H1 (cell line): ENCODE data around the gene CNOT6. TPM values are rescaled to one million over a fixed set of nuclear protein-coding genes. Genes with fewer than 3 reads are reported as not detected.

Experiments used
- BRCA1 ChIP-seq: IDR thresholded peaks from 2 replicates; pipeline ENCODE4 v1.6.1; 2012; ENCODE audit warnings: low read depth, low read length, improper control_type of control experiment
- CBX5 ChIP-seq: fragments of 300-800, 300-1000 bp; sonication (generic); IDR thresholded peaks from 2 replicates; pipeline ENCODE4 v1.7.1; 2016; ENCODE audit warnings: antibody characterized with exemption, low read length, low read depth
- CBX8 ChIP-seq: fragments of 300-800, 300-1000 bp; sonication (generic); IDR thresholded peaks from 2 replicates; pipeline ENCODE4 v1.7.1; 2016; ENCODE audit warnings: low read depth, low read length, borderline replicate concordance
- EP300 ChIP-seq, 2 experiments: IDR thresholded peaks; 1 replicate in 1 of 2; 2 replicates in 1 of 2; pipeline ENCODE4 v1.6.1; 2011 to 2012; ENCODE audit warnings: low read depth in 2 of 2, low read length in 2 of 2, mild to moderate bottlenecking in 2 of 2, borderline replicate concordance in 1 of 2, inconsistent platforms in 1 of 2, moderate library complexity in 1 of 2
- EZH2 ChIP-seq: fragments of 200-600 bp; sonication (generic); IDR thresholded peaks from 2 replicates; pipeline ENCODE4 v1.7.1; 2012; ENCODE audit warnings: low read depth, mild to moderate bottlenecking, moderate library complexity, low read length, inconsistent platforms; ENCODE audit not compliant: severe bottlenecking
- GABPA ChIP-seq: IDR thresholded peaks from 2 replicates; pipeline ENCODE4 v1.6.1; 2011; ENCODE audit warnings: mild to moderate bottlenecking, low read length, moderate library complexity, borderline replicate concordance; ENCODE audit not compliant: insufficient read depth
- GTF2F1 ChIP-seq: IDR thresholded peaks from 2 replicates; pipeline ENCODE4 v1.6.1; 2012; ENCODE audit warnings: low read depth, low read length, improper control_type of control experiment, borderline replicate concordance
- KDM1A ChIP-seq: fragments of 200-600, 300-600 bp; sonication (generic); IDR thresholded peaks from 2 replicates; pipeline ENCODE4 v1.7.1; 2016; ENCODE audit warnings: mild to moderate bottlenecking, low read length, borderline replicate concordance
- KDM4A ChIP-seq: IDR thresholded peaks from one replicate; pipeline ENCODE4 v1.7.1; 2012; ENCODE audit warnings: low read depth, mild to moderate bottlenecking, moderate library complexity, low read length, inconsistent platforms; ENCODE audit not compliant: severe bottlenecking
- MAFK ChIP-seq: IDR thresholded peaks from 2 replicates; pipeline ENCODE4 v1.6.1; 2012; ENCODE audit warnings: low read depth, mild to moderate bottlenecking, improper control_type of control experiment, low read length
- NANOG ChIP-seq: IDR thresholded peaks from 2 replicates; pipeline ENCODE4 v1.6.1; 2011; ENCODE audit warnings: low read length, low read depth, mild to moderate bottlenecking, inconsistent platforms; ENCODE audit not compliant: insufficient read depth, poor library complexity, severe bottlenecking
- POLR2A ChIP-seq, 2 experiments: IDR thresholded peaks; 1 replicate in 1 of 2; 2 replicates in 1 of 2; pipeline ENCODE4 v1.6.1; 2011; ENCODE audit warnings: low read depth in 2 of 2, low read length in 2 of 2, mild to moderate bottlenecking in 2 of 2; ENCODE audit errors: control extremely low read depth in 1 of 2
- RAD21 ChIP-seq, 2 experiments: IDR thresholded peaks in 1 of 2; conservative IDR thresholded peaks in 1 of 2; 2 replicates each; pipeline ENCODE4 v1.6.1; 2011; ENCODE audit warnings: low read depth in 2 of 2, low read length in 2 of 2, improper control_type of control experiment in 1 of 2, inconsistent platforms in 1 of 2, mild to moderate bottlenecking in 1 of 2, moderate library complexity in 1 of 2
- RFX5 ChIP-seq: IDR thresholded peaks from 2 replicates; pipeline ENCODE4 v1.6.1; 2011; ENCODE audit warnings: low read depth, low read length, improper control_type of control experiment, borderline replicate concordance
- RXRA ChIP-seq: IDR thresholded peaks from 2 replicates; pipeline ENCODE4 v1.6.1; 2011; ENCODE audit warnings: low read depth, mild to moderate bottlenecking, low read length, moderate library complexity; ENCODE audit not compliant: insufficient read depth
- SIN3A ChIP-seq, 2 experiments: IDR thresholded peaks in 1 of 2; conservative IDR thresholded peaks in 1 of 2; 2 replicates each; pipeline ENCODE4 v1.6.1; 2011 to 2012; ENCODE audit warnings: low read length in 2 of 2, improper control_type of control experiment in 1 of 2, low read depth in 1 of 2, mild to moderate bottlenecking in 1 of 2
- TEAD4 ChIP-seq: IDR thresholded peaks from 2 replicates; pipeline ENCODE4 v1.6.1; 2012; ENCODE audit warnings: low read depth, low read length, inconsistent platforms, mixed read lengths
- ZNF274 ChIP-seq: IDR thresholded peaks from 2 replicates; pipeline ENCODE4 v1.7.0; 2012; ENCODE audit warnings: low read length, borderline replicate concordance; ENCODE audit errors: extremely low read depth
- polyA plus RNA-seq, 7 experiments: library from polyadenylated mRNA; depleted of rRNA in 3 of 7; stranded (reverse) in 5 of 7; unstranded in 2 of 7; fragments of >200 nt in 5 of 7; fragments of 200-250 nt in 2 of 7; gene quantifications; 1 replicate in 5 of 7; 2 replicates in 1 of 7; 4 replicates in 1 of 7; pipeline versions ENCODE4 v1.2.1 to v1.2.3, GENCODE V29; 2011 to 2013; ENCODE audit warnings: missing spikeins in 2 of 7, mixed read lengths in 2 of 7
- total RNA-seq: library from RNA; stranded (reverse); fragmentation: NEBNext Ultra II Directional; extraction: Animal tissue kit (Norgen Biotek cat#: 25700); gene quantifications from 2 replicates; pipeline ENCODE4 v1.2.1, GENCODE V29; 2021
- TF ChIP-seq, protein P1 (sequence below): IDR thresholded peaks from 2 replicates; pipeline ENCODE4 v1.6.1; 2012; ENCODE audit warnings: inconsistent platforms
- TF ChIP-seq, protein P2 (sequence below): IDR thresholded peaks from 2 replicates; pipeline ENCODE4 v1.6.1; 2011; ENCODE audit warnings: low read depth, mild to moderate bottlenecking, low read length; ENCODE audit not compliant: insufficient read depth

CNOT6 gene
- total and polyA plus RNA-seq, 2 of the 8 experiments (the other 6 are each of a cell fraction or from before 2014, with no cell fraction given) = 10.7 to 45.4 TPM

DNA sequence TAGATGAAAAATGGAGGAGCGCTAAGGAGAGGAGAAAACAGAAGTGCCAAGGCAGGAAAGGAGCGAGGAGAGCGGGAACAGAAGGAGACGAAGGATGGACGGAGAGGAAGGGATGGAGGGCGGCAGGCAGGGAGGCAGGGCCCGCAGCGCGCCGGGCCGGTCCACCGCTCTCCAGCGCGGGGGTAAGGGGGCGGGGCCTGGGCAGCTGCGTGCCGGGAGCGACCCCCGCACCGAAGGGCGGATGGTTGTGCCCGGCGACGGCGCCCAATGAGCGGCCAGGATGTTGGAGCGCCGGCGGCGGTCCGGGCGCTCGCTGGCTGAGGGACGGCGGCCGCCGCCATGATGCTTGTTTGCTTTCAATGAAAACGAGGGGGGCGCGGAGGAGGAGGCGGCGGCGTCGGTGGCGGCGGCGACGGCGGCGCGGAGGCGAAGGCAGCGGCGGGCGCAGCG lies at the start of gene CNOT6 (continued):
- TF ChIP-seq KDM4A (peak; percentile 13), SIN3A (conservative IDR thresholded peaks at IDR 0.05 in 1 of 2, IDR thresholded peaks at IDR 0.05 in 1 of 2; ENCODE audit: low read depth in 1 of 2, low read length in 2 of 2) (no peak), CBX8 (no peak), EP300 (IDR thresholded peaks at IDR 0.05; ENCODE audit: borderline replicate concordance in 1 of 2, low read depth in 2 of 2, low read length in 2 of 2) (peak in 1 of 2 experiments; percentile 100; a peak in 2 of 3 replicates), GABPA (no peak), ZNF274 (no peak), RXRA (no peak), TEAD4 (peak; percentile 82), BRCA1 (no peak), KDM1A (no peak; the same call in 1 of the 2 replicates), GTF2F1 (no peak), RFX5 (no peak), NANOG (no peak), POLR2A (IDR thresholded peaks at IDR 0.05; ENCODE audit: control extremely low read depth in 1 of 2, low read depth in 2 of 2, low read length in 2 of 2) (peak; percentile 63 to 87; a peak in 2 of 3 replicates), MAFK (no peak), RAD21 (IDR thresholded peaks at IDR 0.05 in 1 of 2, conservative IDR thresholded peaks at IDR 0.05 in 1 of 2; ENCODE audit: low read depth in 2 of 2, low read length in 2 of 2) (no peak), CBX5 (no peak), EZH2 (no peak)
- TF ChIP-seq, protein P1, sequence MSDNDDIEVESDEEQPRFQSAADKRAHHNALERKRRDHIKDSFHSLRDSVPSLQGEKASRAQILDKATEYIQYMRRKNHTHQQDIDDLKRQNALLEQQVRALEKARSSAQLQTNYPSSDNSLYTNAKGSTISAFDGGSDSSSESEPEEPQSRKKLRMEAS = peak; percentile 93
- TF ChIP-seq, protein P2, sequence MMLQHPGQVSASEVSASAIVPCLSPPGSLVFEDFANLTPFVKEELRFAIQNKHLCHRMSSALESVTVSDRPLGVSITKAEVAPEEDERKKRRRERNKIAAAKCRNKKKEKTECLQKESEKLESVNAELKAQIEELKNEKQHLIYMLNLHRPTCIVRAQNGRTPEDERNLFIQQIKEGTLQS = no peak
